ENCODE measurements around the gene FUOM.
A peak's percentile ranks its signal among the peaks of the same experiment; 100 is the strongest.
"Not testable (repeated sequence)": the region's sequence is repeated elsewhere in the genome, so short reads cannot be mapped to it uniquely, and the experiment has no call there.

Gene FUOM

GRCh38 chr10:133390597-133391248 lies 32.9 kb upstream of the FUOM start:
- in situ Hi-C loops (cut with HindIII; ENCODE audit: low pct_ligation_motif_present, low pct_unique_long_range_greater_than_20kb, low sequenced_read_pairs): no loop called here
- DNase-seq: no peak

GRCh38 chr10:133388973-133389818 lies 31.4 kb upstream of the FUOM start:
- in situ Hi-C loops (cut with HindIII; ENCODE audit: low pct_ligation_motif_present, low pct_unique_long_range_greater_than_20kb, low sequenced_read_pairs): no loop called here
- no peak for DNase-seq

- in situ Hi-C loops (cut with HindIII; ENCODE audit: low pct_ligation_motif_present, low pct_unique_long_range_greater_than_20kb, low sequenced_read_pairs): no loop called here
- DNase-seq: no peak
Measured at GRCh38 chr10:133388236-133388972, 30.6 kb upstream of the FUOM start.

- DNase-seq; in situ Hi-C loops (cut with HindIII; ENCODE audit: low pct_ligation_motif_present, low pct_unique_long_range_greater_than_20kb, low sequenced_read_pairs): not testable (repeated sequence)
Measured at GRCh38 chr10:133386951-133387350, 29.1 kb upstream of the FUOM start.

- in situ Hi-C loops (cut with HindIII; ENCODE audit: low pct_ligation_motif_present, low pct_unique_long_range_greater_than_20kb, low sequenced_read_pairs): no loop called here
- no peak for DNase-seq
Measured at GRCh38 chr10:133385214-133385613, 27.4 kb upstream of the FUOM start.

GRCh38 chr10:133384071-133384470 lies 26.3 kb upstream of the FUOM start:
- no peak for DNase-seq
- in situ Hi-C loops (cut with HindIII; ENCODE audit: low pct_ligation_motif_present, low pct_unique_long_range_greater_than_20kb, low sequenced_read_pairs): no loop called here

- no peak for DNase-seq
- in situ Hi-C loops (cut with HindIII; ENCODE audit: low pct_ligation_motif_present, low pct_unique_long_range_greater_than_20kb, low sequenced_read_pairs): no loop called here
Measured at GRCh38 chr10:133383551-133383950, 25.7 kb upstream of the FUOM start.

- no peak for DNase-seq
- in situ Hi-C loops (cut with HindIII; ENCODE audit: low pct_ligation_motif_present, low pct_unique_long_range_greater_than_20kb, low sequenced_read_pairs): no loop called here
Measured at GRCh38 chr10:133381036-133381435, 23.2 kb upstream of the FUOM start.

- DNase-seq: no peak
- in situ Hi-C loops (cut with HindIII; ENCODE audit: low pct_ligation_motif_present, low pct_unique_long_range_greater_than_20kb, low sequenced_read_pairs): no loop called here
Measured at GRCh38 chr10:133379801-133380666, 22.2 kb upstream of the FUOM start.

GRCh38 chr10:133379152-133379800 lies 21.5 kb upstream of the FUOM start, which contains the start of gene PAOX:
Gene PAOX (plus strand): TSS chr10:133379262. CDS start chr10:133379317, 55 bp downstream.
- in situ Hi-C loops (cut with HindIII; ENCODE audit: low pct_ligation_motif_present, low pct_unique_long_range_greater_than_20kb, low sequenced_read_pairs): no loop called here
- peak; percentile 66 for DNase-seq

GRCh38 chr10:133378251-133379096 lies 20.7 kb upstream of the FUOM start:
- in situ Hi-C loops (cut with HindIII; ENCODE audit: low pct_ligation_motif_present, low pct_unique_long_range_greater_than_20kb, low sequenced_read_pairs): no loop called here
- DNase-seq: peak; percentile 54

- in situ Hi-C loops (cut with HindIII; ENCODE audit: low pct_ligation_motif_present, low pct_unique_long_range_greater_than_20kb, low sequenced_read_pairs): no loop called here
- DNase-seq: no peak
Measured at GRCh38 chr10:133377818-133378250, 20.0 kb upstream of the FUOM start.

- in situ Hi-C loops (cut with HindIII; ENCODE audit: low pct_ligation_motif_present, low pct_unique_long_range_greater_than_20kb, low sequenced_read_pairs): no loop called here
- no peak for DNase-seq
Measured at GRCh38 chr10:133377025-133377817, 19.4 kb upstream of the FUOM start.

- in situ Hi-C loops (cut with HindIII; ENCODE audit: low pct_ligation_motif_present, low pct_unique_long_range_greater_than_20kb, low sequenced_read_pairs); DNase-seq: not testable (repeated sequence)
Measured at GRCh38 chr10:133376183-133376582, 18.4 kb upstream of the FUOM start.

GRCh38 chr10:133375357-133376115 lies 17.7 kb upstream of the FUOM start:
- in situ Hi-C loops (cut with HindIII; ENCODE audit: low pct_ligation_motif_present, low pct_unique_long_range_greater_than_20kb, low sequenced_read_pairs): no loop called here
- DNase-seq: no peak

All from ACHN (cell line).